ENCODE data around the gene ARL14. TPM values are rescaled to one million over a fixed set of nuclear protein-coding genes. Genes with fewer than 3 reads are reported as not detected.

ARL14 gene
- total RNA-seq, 1 donor from 2014 or later, result not detected

DNA sequence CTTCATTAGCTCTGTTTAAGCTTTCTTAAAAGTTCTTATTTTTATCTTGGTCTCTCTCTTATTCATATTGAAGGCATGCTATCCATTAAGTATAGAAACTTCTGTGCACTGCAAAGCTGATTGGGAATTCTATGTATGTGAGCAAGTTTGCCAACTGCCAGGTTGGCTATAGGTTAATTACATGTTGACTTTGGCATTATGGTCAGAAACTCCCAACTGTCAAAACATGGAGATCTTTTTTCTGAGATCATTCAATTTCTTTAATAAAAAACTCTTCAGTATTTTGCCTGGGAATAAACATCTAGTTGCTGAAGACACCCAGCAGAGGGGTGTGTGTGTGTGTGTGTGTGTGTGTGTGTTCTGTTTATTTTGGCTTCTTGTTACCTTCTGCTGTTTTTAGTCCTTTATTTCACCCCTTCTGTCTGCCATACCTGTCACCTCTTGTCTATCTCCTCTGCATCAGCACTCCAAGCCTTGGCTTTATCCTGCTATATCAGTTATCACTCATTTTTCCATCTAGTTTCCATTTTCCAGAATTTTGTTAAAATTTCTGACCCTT, 1.3 kb upstream of the ARL14 start:
- TF ChIP-seq, protein P1, sequence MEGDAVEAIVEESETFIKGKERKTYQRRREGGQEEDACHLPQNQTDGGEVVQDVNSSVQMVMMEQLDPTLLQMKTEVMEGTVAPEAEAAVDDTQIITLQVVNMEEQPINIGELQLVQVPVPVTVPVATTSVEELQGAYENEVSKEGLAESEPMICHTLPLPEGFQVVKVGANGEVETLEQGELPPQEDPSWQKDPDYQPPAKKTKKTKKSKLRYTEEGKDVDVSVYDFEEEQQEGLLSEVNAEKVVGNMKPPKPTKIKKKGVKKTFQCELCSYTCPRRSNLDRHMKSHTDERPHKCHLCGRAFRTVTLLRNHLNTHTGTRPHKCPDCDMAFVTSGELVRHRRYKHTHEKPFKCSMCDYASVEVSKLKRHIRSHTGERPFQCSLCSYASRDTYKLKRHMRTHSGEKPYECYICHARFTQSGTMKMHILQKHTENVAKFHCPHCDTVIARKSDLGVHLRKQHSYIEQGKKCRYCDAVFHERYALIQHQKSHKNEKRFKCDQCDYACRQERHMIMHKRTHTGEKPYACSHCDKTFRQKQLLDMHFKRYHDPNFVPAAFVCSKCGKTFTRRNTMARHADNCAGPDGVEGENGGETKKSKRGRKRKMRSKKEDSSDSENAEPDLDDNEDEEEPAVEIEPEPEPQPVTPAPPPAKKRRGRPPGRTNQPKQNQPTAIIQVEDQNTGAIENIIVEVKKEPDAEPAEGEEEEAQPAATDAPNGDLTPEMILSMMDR (IDR thresholded peaks at IDR 0.05), result no peak
- Histone ChIP-seq H3K4me1 (no peaks in the 10 kb centered on the region), H3K27ac (no peak overlapping the region), H3K27me3 (no peaks in the 10 kb centered on the region), H3K36me3 (no peaks in the 10 kb centered on the region), H3K4me3 (no peak overlapping the region), H3K9me3 (no peaks in the 10 kb centered on the region)
- DNase-seq, result no peak
- ATAC-seq, result no peak
- intact Hi-C loops (cut with DNase I), result no loop called here

DNA sequence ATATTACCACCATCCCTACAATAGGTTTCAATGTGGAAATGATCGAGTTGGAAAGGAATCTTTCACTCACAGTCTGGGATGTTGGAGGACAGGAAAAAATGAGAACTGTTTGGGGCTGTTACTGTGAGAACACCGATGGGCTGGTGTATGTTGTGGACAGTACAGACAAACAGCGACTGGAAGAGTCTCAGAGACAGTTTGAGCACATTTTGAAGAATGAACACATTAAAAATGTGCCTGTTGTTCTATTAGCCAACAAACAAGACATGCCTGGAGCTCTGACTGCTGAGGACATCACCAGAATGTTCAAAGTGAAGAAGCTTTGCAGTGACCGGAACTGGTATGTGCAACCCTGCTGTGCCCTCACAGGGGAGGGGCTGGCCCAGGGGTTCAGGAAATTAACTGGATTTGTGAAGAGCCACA, 510 bp downstream of the ARL14 start:
- TF ChIP-seq, protein P1 (IDR thresholded peaks at IDR 0.05), result no peak
- no peak for ATAC-seq

DNA sequence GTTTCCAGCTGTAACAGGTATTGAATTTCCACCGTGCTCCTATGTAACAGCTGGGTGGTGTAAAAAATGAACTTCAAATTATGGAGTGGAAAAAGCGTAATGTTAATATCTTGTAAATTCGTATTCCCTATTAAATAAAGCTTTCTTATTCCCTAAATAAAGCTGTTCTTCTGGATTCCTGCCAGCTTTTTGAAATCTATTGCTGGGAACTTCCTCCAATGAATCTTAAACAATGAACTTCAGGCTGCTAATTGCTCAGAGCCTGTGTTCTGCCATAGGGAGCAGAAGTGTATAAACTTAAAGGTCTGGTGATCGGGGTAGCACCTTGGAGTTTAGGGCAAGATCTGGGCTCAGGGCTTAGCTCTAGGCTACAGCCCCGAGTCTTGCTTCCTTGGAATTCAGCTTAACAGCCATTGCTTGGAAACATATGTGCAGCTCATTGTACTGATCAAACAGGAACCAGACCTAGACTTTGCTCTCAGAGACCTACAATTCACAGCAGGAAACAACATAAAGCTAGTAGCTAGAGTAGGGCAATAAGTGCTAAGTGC, 1.4 kb downstream of the ARL14 start:
- H3K36me3 ChIP-seq, result no peaks in the 10 kb centered on the region
- no peaks in the 10 kb centered on the region for H3K9me3 ChIP-seq
- H3K4me3 ChIP-seq, result no peak overlapping the region
- no peak overlapping the region for H3K27ac ChIP-seq
- intact Hi-C loops (cut with DNase I), result no loop called here
- no peaks in the 10 kb centered on the region for H3K4me1 ChIP-seq
- no peaks in the 10 kb centered on the region for H3K27me3 ChIP-seq
- TF ChIP-seq, protein P1 (IDR thresholded peaks at IDR 0.05), result no peak
- DNase-seq (no peak), ATAC-seq (no peak)

More for the DNA sequence above, 510 bp downstream of the ARL14 start:
- H3K4me3 ChIP-seq, result no peak overlapping the region
- H3K27me3 ChIP-seq, result no peaks in the 10 kb centered on the region
- H3K4me1 ChIP-seq, result no peaks in the 10 kb centered on the region
- no peaks in the 10 kb centered on the region for H3K9me3 ChIP-seq
- H3K27ac ChIP-seq, result no peak overlapping the region
- DNase-seq, result no peak
- intact Hi-C loops (cut with DNase I), result no loop called here
- no peaks in the 10 kb centered on the region for H3K36me3 ChIP-seq

DNA sequence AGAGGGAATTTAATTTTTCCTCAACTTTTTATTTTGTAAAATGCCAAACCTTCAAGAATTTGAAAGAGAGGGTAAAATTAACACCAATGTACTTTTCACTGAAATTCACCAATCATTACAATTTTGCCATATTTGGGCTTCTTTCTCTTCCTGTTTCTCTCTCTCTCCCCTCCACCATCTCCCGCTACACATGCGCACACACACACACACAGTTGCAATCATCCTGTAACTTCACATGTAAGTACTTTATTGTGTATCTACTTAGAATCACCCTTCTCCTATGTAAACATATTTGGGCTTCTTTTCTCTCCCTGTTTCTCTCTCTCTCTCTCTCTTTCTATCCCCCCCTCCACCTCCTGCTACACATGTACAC, 7.4 kb downstream of the ARL14 start:
- no peak for DNase-seq
- intact Hi-C loops (cut with DNase I), result no loop called here

DNA sequence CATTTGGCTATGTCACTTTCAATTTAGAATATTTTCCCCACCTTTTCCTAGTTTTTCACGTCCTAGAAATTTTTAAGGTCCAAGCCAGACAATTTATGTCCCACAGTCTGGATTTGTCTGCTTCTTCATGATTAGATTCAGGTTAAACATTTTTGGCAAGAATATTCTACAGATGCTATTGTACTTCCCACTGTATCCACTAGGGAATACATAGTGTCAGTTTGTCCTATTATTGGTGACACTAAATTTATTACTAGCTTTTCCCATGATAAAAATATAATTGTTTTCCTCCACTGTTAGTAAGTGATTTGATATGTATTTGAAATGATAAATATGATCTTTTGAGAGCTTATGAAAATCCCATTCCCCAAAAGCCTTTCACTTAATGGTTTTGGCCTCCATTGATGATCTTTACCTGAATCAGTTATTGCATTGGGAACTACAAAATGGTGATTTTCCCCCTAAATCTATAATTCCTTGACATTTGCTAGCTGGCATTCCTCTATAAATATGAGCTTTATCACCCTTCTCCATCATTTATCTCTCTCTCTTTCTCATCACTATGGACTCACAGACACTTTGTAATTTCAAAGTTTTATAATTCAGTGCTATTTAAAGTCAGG, 8.3 kb downstream of the ARL14 start:
- no peak overlapping the region for H3K4me3 ChIP-seq
- TF ChIP-seq, protein P1 (IDR thresholded peaks at IDR 0.05), result no peak
- no peaks in the 10 kb centered on the region for H3K9me3 ChIP-seq
- H3K27me3 ChIP-seq, result no peaks in the 10 kb centered on the region
- DNase-seq (no peak), ATAC-seq (no peak)
- H3K4me1 ChIP-seq, result no peaks in the 10 kb centered on the region
- H3K36me3 ChIP-seq, result no peaks in the 10 kb centered on the region
- intact Hi-C loops (cut with DNase I), result no loop called here
- no peak overlapping the region for H3K27ac ChIP-seq

More for the DNA sequence above, 7.4 kb downstream of the ARL14 start:
- no peaks in the 10 kb centered on the region for H3K9me3 ChIP-seq
- H3K27me3 ChIP-seq, result no peaks in the 10 kb centered on the region
- no peaks in the 10 kb centered on the region for H3K4me1 ChIP-seq
- no peak for ATAC-seq
- TF ChIP-seq, protein P1 (IDR thresholded peaks at IDR 0.05), result no peak
- no peak overlapping the region for H3K4me3 ChIP-seq
- no peak overlapping the region for H3K27ac ChIP-seq
- no peaks in the 10 kb centered on the region for H3K36me3 ChIP-seq
